Measurements from ENCODE around the gene NUP42.
"Not testable (repeated sequence)": the region's sequence is repeated elsewhere in the genome, so short reads cannot be mapped to it uniquely, and the experiment has no call there.

Gene NUP42

GRCh38 chr7:23205577-23205908, 23.7 kb downstream of the NUP42 start:
- no peak for DNase-seq

DNA sequence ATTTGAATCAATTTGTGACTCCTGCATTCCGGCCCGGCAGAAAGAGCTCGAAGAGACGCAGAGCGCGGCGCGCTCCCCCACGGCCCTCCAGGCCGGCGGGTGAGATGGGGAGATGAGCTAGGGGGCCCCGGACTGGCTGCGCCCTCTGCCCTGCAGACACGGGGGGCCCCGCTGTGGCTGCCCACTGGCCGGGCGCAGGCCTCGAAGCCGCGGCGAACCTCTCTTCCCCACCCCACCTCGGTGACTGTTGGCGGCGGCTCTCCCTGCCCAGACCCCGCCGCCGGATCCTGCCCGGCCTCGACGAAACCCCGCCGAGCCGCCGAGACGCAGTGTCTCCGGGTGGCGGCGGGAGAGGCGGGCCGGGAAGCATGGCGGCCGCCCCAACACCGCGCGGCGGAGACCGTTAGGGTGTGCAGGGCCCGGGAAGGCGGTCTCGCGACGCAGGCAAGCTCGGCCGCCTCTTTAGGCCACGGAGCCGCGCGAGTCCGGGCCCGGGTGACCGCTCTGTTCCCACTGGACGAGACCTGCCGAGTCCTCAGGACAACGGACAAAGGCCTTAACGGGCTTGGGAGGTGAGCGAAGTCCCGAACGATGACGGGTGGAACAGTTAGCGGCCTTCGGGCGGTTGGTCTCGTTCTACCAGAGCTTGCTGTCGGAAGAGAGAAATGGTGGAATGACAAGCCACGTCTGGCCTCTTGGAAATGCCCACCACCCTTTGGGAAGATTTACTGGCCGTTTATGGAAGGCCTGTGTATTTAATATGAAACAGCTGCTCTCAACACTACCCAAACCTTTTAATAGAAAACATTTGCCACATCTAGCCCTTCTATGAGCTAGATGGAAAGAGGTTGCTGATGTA, 24.3 kb downstream of the NUP42 start:
- no peak for DNase-seq

DNA sequence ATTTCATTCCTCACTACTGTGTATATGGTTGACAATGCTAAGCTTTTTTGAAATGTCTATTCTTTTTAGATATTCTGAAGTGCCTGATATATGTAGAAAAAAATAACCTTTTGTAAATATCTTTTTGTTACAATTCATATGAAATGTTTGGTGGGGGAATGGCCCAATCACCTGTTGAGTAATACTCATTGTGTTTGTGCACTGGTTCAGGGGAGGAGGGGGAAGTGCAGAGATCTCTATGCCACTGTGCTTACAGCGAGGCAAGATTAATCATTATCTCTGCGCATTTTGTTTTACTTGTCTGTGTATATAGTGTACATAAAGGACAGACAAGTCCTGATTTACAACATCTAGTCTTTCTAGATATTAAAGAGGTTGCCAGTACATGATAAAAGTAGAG, 25.2 kb downstream of the NUP42 start:
- DNase-seq = no peak

DNA sequence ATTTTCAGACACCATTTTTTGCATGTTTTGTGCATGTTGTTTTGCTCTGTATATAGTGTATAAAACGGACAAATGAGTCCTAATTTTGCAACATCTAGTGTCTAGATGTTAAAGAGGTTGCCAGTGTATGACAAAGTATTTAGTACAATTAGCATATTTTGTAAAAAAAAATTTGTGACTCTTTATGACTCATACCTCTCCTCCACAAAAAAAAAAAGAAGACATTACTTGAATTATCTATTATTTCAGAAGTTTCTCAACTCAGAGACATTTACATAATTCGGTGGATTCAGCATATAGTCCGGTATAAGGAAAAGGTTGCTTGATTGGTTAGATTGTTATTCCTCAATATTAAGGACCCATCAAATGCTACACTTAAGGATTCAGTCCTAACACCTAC, 26.0 kb downstream of the NUP42 start:
- DNase-seq = no peak

- no peak for DNase-seq
Measured at GRCh38 chr7:23208316-23208715, 26.5 kb downstream of the NUP42 start.

GRCh38 chr7:23210506-23210905, 28.7 kb downstream of the NUP42 start:
- DNase-seq = no peak

DNA sequence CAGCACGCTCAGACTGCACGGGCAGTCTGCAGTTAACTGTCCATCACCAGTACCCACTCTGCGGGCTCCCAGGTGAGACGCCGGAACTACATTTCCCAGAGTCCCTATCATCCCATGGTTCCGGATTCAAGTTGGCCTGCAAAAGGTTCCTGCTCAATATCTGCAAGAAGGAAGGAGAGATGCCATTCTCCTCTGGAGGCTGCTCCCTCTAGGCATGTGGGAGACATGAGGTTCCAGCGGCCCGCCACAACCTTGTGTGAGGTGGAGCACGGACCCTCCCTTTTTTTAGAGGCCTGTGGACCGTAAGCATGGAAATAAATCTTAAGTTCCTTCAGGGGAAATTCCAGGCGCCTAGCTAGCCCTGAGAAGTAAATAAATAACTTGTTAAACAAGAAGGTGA, 29.7 kb downstream of the NUP42 start:
- DNase-seq = no peak

GRCh38 chr7:23212395-23212794, 30.5 kb downstream of the NUP42 start:
- DNase-seq = no peak

GRCh38 chr7:23212841-23213240, 31.0 kb downstream of the NUP42 start:
- DNase-seq = no peak

DNA sequence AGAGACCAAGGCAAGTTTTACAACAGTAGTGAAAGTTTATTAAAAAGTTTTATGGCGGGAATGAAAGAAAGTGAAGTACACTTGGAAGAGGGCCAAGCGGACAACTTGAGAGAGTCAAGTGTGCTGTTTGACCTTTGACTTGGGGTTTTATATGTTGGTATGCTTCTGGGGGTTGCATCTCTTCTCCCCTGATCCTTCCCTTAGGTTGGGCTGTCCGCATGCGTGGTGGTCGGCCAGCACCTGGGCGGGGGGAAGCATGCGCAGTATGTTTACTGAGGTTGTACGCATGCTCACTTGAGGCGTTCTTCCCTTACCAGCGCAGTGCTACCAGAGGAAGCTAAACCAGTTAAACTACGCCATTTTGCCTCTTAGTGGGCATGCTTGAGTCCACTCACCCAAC, 31.9 kb downstream of the NUP42 start:
- DNase-seq = no peak

GRCh38 chr7:23214423-23214822, 32.6 kb downstream of the NUP42 start:
- DNase-seq = no peak

GRCh38 chr7:23214938-23215337, 33.1 kb downstream of the NUP42 start:
- no peak for DNase-seq

DNA sequence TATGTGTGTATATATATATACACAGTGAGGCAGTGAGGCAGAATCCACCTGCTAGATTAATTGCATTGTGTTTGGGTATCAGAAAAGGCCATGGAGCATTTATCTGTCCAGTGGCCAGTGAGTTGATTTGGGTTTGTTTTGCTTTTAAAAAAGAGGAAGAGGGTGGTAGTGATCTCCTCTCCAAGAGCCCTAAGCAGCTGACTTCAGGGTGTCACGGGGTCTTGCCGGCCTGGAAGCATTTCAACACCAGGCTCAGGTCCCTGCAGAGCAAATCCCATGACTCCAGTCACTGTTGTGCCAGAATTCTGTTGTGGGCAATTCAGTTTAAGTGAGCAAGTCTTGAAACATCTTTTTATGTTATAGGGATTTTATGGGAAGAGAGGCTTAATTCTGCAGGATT, 34.2 kb downstream of the NUP42 start:
- no peak for DNase-seq

DNA sequence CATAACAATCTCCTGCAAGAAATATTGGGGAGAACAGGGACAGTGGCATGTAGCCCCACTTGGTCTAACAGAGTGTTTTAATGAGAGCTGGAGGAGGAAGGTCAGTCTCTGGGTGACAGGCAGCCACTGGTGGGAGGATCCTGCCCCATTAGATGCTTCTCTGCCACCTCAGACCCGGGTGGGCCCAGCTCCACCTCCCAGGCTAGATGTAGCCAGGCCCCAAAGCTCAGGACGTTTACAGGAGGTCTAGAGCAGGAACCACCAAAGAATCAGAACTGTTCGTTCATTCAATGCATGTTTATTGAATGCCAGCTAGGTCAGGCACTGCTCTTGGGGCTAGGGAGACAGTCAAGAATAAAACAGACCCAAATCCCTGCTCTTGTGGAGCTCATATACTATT, 36.3 kb downstream of the NUP42 start:
- DNase-seq = no peak

GRCh38 chr7:23220690-23221305, 39.0 kb downstream of the NUP42 start:
- no peak for DNase-seq

- DNase-seq = no peak
Measured at GRCh38 chr7:23222439-23223030, 40.7 kb downstream of the NUP42 start.

- not testable (repeated sequence) for DNase-seq
Measured at GRCh38 chr7:23224364-23224763, 42.5 kb downstream of the NUP42 start.

DNA sequence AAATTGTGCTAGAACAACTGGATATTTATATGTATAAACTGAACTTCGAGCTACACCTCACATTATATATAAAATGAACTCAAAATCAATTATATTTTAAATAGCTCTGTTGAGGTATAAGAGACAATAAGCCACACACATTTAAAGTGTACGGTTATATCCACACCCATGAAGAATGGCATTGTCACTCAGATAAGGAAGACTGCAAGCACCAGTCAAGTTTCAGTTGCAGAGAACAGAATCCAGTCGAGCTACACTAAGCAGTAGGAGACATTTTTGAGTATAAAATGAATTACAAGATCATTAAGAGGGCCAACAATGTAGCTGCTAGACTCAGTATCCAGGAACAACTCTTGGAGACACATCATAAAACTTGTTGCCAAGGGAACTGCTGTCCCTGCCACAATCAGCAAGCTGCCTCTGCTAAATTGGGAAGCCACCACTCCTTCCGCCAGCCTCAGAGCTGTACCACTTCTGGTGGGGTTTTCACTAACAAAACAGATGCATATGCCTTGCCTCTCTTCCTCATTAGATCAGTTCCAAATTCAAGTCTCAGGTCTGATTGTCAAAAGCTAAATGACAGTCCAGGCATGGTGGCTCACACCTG, 45.1 kb downstream of the NUP42 start:
- DNase-seq = no peak

DNA sequence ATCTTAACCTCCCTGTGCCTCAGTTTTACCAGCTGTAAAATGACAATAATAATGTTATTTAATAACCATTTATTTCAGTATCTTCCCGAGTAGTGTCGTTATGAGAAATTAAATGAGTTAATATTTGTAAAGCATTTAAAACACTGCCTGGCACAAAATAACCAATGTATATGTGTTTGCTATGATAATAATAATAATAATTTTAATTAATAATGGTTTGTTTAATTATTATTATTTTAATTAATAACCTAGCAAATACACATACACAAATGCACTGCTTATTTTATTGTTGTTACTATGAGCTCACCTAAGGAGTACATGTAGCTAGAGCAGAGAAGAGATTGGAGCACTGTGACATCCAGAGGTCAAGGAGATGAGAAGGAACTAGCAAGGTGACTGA, 46.6 kb downstream of the NUP42 start:
- no peak for DNase-seq

- DNase-seq = no peak
Measured at GRCh38 chr7:23230641-23231101, 48.8 kb downstream of the NUP42 start.

DNA sequence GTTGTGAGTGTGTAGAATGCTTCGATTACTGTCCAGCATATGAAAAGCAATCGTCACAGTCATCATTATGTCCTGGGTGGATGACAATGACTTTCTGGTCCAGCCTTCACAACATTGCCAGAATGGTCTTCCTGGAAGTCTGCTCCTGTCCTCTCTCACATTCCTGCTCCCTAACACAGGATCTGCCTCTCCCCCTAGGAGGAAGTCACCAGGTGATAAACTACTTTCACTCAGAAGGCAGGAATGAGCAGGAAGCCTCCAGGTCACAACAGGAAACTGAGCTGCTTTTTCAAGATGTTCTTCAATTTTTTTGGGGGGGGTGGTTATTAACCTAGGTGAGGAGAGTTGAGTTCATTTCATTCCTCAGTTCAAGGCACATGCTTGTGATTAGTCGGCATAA, 51.1 kb downstream of the NUP42 start:
- DNase-seq = no peak

DNA sequence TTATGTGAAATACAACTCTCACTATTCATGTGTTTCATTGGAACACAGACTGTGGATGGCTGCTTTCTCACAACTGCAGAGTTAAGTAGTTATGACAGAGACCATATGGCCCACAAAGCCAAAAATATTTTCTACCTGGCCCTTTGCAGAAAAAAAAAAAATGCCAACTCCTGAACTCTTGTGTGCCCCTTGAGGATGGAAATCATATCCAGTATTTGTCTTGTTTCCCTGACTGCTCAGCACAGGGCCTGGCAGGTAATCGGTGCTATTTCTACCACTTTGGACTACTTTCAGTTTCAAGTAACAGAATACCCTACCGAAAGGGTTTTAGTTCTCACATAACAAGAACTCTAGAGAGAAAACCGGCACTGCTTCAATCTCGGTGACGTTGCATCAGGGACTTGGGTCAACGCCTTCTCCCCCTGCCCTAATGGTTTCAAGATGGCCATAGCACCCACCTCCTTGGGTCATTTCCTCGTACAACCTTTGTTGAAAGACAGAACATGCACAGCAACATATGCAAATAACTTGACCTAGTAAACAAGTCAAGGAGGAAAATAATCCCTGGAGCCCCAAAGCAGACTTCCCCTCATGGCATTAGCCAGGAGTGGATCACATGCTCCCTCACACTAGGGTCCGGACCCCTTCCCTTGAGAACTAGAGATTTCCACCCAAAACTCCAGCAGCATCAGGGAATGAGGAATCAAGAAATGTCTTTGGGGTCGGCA, 52.9 kb downstream of the NUP42 start:
- no peak for DNase-seq

- no peak for DNase-seq
Measured at GRCh38 chr7:23235813-23236221, 54.0 kb downstream of the NUP42 start.
